Measurements from ENCODE around the gene EEF1E1. TPM values are rescaled to one million over a fixed set of nuclear protein-coding genes. Genes with fewer than 3 reads are reported as not detected.

The EEF1E1 gene
- total RNA-seq = 64.0 and 99.4 TPM in 2 replicates

DNA sequence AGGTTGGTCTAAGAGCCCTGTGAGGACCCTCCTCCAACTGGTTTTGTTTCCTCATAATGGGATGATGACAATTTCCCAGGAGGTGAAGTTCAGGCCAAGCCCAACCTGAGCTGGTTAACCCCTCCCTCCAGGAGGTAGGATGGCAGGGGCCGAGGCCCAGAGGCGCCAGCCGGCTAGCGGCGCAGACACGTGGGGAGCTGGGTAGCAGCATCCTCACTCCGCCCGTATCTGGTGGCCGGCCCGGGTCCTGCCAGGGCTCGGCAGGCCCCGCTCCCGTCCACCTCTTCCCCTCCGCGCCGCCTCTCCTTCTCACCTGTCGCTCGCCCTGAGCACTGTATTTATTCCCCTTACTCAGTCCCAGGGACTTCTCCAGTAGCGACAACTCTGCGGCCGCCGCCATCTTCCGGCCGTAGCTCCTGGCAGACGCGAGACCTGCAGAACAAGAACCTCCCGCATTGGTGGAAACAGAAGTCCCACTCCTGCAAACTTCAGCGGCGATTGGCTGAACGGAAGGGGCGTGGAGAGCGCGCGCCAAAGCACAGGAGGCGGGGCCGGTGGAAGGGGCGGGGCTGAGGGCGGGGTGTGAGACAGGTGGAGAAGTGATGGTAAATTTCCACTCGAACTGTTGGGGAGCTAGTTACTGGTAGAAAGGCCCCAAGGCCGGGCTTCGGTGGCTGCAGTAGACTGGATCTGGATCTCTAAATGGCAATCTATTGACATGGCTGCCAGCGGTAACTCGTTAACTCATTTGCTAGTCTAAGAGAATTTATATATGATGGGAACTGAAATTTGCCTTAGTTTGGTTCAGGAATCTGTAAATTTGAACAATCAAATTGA, at the start of gene EEF1E1:
Gene EEF1E1, minus strand, starts transcription at position 427 of the 837 bp plus-strand sequence. Its CDS starts 27 bp downstream, at position 400.
- peak; percentile 96 for DNase-seq

DNA sequence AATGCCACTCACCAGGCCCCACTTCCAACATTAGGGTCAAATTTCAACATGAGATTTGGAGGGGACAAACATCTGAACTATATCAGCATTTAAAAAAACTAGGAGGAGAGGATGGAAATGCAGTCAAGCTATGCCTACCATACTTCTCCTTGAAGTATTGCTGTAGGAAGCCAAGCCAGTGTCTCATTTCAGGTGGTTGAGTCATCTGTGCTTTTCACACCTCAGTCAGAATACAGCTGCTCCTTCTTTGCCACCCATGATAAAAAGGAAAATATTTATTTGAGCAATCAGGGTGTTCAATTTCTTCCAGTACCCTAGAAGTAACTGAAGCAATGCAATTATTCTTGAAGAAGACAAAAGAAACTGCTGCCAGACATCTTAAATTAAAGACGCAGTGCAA, 47.0 kb upstream of the EEF1E1 start:
- no peak for DNase-seq

DNA sequence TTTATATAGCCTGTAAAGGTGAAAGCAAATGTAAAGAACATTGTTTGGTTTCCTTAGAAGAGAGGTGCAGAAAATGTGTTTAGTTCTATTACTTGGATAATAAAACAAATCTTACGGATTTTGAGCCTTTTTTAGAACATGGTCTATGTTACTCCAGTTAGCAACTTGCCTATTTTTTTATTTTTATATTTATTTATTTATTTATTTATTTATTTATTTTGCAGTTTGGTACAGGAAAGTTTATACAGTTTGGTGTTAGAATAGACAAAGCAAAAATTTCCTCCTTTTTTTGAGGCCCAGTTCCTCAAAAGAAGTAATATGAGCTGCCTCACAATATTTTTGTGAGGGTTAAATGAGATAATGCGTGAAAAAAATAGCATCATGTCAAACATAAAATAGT, 41.6 kb upstream of the EEF1E1 start:
- no peak for DNase-seq

DNA sequence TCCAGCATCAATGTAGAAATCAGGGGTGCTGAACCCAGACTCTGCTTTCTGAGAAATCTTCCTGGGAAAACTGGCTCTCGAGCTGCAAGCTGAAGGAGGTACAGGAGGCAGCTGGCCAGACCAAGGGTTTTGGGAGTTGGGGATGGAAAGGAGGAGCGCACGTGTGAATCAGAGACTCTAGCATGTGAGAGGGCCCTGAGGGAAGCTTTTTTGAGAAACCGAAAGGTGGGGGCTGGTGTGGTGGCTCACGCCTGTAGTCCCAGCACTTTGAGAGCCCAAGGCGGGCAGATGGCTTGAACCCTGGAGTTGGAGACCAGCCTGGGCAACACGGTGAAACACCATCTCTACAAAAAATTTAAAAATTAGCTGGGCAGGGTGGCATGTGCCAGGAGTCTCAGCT, 37.1 kb upstream of the EEF1E1 start:
- DNase-seq = no peak

DNA sequence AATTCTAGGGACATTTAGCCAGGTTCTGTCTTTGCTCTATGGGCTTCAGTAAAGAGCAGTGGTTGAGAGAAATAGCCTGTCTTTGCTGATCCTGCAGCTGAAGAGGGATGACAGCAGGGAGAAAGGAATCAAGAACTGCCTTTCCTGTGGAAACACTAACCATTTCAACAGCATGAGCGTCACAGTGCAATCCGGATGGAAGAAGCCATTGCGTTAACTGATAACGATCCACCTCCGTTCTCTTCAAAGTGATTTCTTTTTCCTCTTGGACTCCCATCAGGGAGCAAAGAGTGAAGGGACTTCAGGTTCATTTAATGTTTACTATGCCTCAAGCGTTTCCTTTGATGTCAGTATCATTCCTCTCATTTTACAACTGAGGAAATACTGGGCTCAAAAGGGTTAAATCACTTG, 35.2 kb upstream of the EEF1E1 start:
- DNase-seq = no peak

DNA sequence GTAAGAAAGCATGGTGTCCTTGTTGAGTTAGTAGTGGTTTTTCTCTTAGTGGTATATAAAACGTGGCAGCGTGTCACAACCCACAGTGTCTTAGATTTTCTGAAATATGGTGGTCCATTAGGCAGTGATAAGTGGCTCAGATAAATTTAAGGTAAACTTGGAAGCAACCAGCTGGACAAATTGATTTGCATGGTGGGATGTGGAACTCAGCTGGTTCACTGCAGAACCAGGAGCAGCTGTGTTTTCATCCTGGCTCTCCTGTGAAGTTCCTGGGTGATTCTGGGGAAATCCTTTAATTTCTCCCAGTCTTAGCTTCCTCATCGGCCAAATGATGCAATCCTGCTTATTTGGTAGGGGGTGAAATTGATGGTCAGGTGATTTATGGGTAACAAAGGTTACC, 32.9 kb upstream of the EEF1E1 start:
- no peak for DNase-seq

DNA sequence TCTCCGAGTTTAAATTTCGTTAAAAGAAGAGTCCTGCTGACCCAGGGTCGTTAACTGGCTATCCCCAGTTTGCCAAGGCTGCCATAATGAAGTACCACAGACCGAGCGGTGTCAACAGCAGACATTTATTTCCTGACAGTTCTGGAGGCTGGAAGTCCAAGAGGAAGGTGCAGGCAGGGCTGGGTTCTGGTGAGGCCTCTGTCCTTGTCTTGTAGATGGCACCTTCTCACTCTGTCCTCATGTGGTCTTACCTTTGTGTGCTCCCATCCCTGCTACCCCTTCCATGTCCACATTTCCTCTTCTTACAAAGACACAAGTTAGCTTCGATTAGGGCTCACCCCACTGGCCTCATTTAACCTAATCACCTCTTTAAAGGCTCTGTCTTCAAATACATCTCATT, 29.8 kb upstream of the EEF1E1 start:
- DNase-seq = no peak

DNA sequence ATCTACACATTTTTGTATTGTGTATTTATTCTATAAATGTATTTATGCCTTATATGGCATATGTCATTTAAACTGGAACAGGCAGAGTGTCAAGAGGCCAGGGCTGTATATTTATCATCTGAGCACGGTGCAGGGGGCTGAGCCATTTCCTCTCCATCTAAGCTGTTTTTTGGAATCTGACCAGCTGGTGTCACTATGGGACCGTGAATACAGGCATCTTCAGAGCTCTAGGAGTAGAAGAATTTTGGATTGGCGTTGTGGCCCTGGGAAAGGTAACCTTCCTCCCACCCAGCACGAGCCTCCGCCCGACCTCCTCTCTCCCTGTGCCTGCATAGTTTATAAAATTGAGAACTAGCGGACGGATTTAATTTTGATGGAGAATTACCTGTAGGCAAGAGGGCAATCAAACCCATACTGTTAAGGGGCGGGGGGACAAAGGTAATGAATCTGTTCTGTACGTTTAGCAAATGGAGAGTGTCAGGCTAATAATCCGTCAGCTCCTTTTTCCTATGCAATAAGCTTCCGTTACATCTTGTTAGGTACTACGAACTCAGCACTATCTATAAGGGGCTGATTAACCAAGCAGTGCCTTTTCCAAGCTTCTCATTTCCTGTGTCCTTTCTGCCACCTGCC, 29.0 kb upstream of the EEF1E1 start:
- DNase-seq = peak; percentile 77

DNA sequence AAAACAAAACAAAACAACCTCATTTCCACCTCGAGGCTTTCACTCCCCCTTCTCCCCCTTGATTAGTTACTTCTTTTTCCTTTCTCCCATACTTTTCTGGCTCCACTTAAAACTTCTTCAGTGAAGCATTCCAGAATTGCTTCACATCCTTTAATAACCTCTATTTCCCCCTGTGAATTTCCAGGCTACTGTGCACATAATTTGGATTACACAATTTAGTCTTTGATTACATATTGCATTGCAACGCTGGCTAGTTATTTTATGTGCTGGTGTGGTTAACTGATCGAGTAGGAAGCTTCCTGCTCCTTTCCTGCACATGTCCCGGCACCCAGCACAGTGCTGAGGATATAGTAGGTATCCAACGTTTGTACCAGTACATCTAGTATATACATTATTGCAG, 28.1 kb upstream of the EEF1E1 start:
- no peak for DNase-seq

DNA sequence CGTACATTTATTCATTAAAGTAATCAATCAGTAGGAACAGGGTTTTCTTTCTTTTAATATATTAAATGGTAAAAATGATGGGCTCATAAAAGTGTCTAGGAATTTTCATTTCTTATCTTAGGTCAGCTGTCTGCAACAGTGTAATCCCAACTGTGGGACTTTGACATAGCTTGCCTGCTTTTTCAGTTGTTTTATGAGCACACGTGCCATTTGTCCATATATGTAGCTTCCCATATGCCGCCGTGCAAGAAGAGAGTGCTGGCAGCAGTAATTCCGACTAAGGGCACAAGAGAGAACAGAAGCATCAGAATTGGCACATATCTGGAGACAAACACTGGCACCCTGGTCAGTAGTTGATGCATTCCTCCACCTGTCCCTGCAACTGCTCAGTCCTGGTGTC, 20.9 kb upstream of the EEF1E1 start:
- no peak for DNase-seq

DNA sequence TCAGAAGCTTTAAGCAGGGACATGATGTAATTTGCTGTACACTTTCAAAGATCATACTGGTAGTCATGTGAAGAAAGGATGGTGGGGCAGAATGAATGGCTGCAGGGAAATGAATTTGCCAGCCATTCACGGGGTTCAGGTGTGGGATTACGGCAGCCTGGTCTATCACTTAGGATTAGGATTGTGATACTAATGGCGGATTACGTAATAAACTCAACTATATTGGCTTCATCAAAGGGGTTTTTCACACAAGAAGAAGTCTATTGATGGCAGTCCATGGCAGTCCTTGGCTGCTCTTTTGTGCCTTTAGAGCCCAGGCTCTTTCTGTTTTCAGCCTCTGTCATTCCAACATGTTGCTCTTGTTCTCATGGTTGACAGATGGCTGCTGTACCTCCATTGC, 12.6 kb upstream of the EEF1E1 start:
- DNase-seq = no peak

DNA sequence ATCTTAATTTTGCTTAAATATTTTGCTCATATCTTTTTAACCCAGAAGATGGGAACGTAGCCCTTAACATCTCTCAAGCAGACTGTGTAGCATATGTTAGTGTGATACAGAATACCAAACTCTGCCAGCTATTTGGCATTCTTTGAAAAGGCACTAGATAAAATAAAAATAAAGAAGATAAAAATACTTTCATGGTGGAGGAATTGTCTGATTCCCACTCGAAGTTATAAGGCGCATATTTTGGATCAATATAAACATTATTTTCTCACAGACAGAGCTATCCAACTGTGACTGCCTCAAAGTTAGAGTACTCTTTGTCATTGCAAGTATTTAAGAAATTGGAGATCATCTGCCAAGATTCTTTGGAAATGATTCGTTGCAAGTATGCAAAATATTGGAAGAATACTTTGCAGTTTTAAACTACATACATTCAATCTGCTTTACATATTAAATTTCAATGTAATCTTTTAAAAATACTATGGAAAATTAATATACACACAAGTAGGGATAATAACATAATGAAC, 10.8 kb upstream of the EEF1E1 start:
- no peak for DNase-seq

DNA sequence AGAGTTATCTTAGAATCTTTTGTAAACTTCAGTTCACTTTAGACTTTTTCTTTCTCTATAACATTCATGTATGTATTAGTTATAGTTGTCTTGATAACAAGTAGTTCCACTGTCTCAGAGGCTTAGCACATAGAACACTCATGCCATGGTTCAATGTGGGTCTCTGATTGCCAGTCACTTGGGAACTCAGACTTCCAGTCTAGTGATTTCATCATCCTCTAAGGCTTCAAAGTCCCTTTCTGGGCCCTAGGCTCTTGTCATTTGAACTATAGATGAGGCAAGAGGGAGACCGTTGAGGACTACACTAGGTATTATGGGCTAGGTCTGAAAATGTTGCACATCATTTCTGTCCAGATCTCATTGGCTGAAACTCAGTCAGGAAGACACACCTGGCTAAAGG, 8.4 kb upstream of the EEF1E1 start:
- DNase-seq = no peak

DNA sequence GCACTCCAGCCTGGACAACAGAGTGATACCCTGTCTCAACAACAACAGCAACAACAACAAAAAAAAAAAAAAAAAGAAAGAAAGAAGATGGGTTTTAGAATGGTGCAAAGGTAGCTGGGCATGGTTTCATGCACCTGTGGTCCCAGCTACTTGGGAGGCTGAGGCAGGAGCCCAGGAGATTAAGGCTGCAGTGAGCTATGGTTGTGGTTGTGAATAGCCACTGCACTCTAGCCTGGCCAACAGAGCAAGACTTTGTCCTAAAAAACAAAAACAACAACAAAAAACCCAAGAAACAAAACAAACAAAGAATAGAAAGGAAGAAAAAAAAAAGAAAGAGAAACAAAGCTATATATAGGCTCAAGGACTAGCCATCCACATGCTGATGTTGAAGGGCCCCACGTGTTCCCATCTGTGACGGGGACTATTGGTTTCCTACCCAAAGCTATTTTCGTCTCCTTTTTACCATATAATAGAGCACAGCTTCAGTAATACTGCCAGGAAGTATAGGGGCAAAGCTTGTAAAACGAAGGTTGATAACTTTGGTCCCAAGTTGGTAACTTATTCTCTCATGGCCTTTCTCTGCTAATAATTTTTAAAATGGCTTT, 7.9 kb upstream of the EEF1E1 start:
- DNase-seq = no peak

DNA sequence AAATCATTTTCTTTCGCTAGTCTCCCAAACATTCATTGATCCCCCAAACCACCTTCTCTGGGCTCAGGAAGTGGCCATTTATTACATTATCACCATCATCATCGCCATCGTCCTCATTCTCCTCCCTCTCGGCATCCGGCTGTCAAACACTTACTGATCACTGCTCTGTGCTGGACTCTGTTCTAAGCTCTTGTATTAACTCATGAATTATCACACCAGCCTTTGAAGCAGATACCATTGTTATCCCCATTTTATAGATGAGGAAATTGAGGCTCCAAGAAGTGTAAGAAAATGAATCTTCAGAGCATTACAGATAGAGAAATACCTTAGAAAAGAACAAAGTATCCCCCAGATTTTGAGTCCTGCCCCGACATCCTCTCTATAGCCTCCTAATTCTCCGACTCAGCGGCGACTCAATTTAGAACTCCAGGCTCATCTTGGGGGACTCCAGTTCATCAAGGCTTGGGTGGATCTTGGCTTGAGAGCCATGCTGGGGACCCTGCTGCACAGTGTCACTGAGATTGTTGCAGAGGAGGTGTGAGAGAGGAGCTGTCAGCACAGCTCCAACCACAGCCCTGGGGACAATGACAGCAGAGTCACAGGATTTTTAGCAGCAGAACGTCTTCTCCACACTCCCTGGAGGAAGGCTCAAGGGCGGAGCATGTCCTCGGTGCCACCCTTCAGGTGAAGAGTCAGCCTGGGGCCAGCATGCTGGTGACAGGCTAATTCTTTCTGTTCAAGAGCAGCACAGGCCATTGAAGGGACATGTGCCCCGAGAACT, 6.6 kb upstream of the EEF1E1 start:
- DNase-seq = no peak

DNA sequence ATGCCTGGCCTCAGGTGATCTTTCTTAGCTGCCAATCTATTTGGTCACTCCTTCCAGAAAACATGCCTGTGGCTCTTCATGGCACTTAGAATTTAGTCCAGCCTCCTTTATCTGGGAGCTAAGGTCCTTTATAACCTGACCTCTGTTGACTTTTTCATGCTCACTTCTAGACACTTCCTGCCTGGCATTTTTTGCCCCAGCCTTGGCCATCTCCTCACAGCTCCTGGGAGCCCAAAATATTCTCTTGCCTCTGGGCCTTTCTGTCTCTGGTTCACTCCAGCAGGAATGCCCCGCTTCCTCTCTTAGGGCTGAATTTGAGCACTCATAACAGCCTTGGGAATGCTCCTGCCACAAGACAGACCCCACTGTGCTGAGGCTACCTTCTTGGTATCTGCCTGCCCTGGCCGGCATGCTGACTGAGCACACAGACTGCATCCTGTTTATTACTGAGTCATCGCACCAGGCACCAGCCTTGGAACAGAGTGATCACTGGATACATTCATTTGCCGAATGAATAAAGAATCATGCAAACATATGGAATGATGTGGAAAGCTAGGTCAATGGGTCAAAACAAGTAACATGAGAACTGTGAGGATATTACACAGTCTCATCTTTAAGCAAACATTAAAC, 5.8 kb upstream of the EEF1E1 start:
- peak; percentile 93 for DNase-seq

DNA sequence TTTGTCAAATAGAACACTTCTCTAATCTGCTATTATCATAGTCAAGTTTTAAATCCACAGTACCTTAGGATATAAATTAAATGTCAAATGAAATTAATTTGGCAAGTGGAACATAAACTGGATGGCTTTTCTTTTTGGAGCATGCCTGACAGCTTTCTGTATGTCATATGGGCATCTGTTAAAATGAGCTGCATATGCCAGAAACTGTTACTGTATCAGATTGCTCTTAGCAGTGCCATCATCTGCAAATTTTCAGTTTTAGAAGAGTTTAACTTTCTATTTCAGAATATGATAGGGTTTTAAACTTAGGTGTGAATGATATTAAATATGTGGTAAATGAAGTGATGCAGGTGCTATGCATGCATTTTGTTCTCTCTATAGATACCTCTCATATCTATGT, 3.4 kb upstream of the EEF1E1 start:
- no peak for DNase-seq

DNA sequence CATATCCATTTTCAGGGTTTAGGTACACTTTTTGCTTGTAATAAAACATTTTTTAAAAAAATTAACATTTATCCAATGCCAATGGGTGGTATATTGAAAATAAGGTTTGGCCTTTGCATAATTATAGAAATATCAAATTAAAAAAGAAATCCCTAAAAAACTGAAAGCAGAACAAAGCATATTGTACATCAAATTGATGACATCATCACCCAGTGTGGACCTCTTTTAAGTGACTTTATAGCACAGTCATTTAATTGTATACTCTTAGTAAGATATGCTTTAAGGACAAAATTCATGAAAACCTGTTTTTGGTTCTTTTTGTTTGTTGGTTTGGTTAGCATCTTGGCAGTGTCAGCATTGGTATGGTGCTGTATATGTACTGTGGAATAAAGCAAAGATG, 1.4 kb upstream of the EEF1E1 start:
- no peak for DNase-seq

DNA sequence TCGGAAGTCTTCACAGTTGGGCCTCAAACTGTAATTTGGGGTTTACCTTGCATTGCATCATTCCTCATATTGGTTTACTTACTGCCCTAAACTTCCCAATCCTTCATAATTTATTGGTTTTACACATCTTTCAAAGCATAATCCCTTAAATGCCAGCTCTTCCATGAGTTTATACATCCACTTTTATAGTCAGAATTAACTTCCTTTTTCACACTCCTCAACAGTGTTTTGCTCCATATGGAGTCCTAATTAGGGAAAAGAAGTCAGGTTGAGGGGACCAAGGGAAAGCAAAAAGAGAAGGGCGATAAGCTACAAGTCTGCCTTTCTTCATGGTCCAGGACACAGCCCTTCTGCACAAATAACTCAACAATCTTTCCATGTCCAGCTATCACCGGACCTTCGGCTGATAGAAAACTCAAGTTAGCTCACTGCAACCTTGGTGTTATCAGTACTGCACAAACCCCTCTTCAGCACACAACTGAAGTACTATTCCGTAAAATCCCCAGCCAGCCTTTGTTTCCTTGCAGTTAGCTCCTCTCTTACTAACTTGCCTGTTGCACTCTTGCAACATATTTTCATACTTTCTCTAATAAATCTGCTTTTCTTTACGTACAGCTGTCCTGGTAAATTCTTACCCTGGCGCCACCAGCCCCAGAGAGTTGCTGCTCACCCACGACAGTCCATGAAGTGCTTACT, 2.0 kb downstream of the EEF1E1 start:
- no peak for DNase-seq

DNA sequence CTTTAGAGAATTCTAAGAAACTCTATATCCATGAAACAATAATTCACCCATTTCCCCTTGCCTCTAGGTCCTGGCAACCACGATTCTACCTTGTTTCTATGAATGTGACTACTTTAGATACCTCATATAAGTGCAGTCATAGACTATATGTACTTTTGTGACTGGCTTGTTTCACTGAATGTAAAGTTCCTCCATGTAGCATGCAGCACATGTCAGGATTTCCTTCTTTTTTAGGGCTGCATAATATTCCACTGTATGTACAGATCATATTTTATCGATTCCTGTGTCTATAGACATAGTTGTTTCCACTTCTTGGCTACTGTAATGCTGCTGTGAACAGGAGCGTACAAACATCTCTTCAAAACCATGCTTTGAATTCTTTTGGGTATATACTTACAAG, 11.7 kb downstream of the EEF1E1 start:
- no peak for DNase-seq

DNA sequence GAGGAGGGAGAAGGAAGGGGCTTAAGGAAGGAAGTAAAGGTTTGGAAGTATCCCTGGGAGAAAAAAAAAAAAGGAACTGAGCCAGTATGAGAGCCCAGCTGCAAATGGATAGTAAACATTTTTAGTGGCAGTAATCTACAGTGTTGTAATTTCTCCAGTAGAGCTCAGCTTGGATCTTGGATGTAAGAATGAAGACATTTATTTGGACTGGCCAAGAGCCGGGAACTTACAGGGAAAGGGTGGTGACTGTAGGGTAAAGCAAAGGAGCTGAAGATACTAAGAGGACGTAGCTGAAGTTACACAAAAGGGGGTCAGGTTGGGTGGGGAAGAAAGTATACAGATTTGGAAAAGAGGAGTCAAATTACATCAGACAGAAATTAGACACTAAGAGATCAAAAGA, 13.5 kb downstream of the EEF1E1 start:
- no peak for DNase-seq

Data from dermis blood vessel endothelial cell (primary cell).